ENCODE measurements around the gene CBX5. TPM values are rescaled to one million over a fixed set of nuclear protein-coding genes. Genes with fewer than 3 reads are reported as not detected.

CBX5 gene
- total and polyA plus RNA-seq, 9 of the 15 experiments (the other 6 are each of a cell fraction or from before 2014, with no cell fraction given), result 32.6 to 102 (median 59.2) TPM

- CTCF ChIA-PET (ENCODE audit: low intra/inter-chr PET ratio), result no interaction called here
- Histone ChIP-seq H2AFZ (ENCODE audit: low read depth, low read length) (no peak overlapping the region), H3K4me2 (ENCODE audit: insufficient read depth, low read length) (no peak overlapping the region), H3K4me3 (no peak overlapping the region), H4K20me1 (replicated peaks; ENCODE audit: control insufficient read depth, insufficient read depth, low read length) (no peaks in the 10 kb centered on the region), H3K27me3 (ENCODE audit: control insufficient read depth in 2 of 2, insufficient read depth in 2 of 2, low read length in 2 of 2) (no peaks in the 10 kb centered on the region; a peak in 1 of 5 replicates), H3K9me3 (replicated peaks; ENCODE audit: control insufficient read depth, insufficient read depth, low read depth, low read length) (no peaks in the 10 kb centered on the region), H3K36me3 (ENCODE audit: control insufficient read depth, insufficient read depth, low read length) (peaks cover 38% of the 10 kb centered on the region), H3K79me2 (ENCODE audit: control insufficient read depth, insufficient read depth, low read length) (peaks cover 14% of the 10 kb centered on the region), H3K4me1 (replicated peaks in 1 of 2; ENCODE audit: control insufficient read depth in 2 of 2, insufficient read depth in 2 of 2, low read length in 2 of 2) (peaks cover 10 to 18% of the 10 kb centered on the region in 2 experiments; a peak in 4 of 5 replicates), H3K9ac (ENCODE audit: insufficient read depth in 1 of 2, low read depth in 2 of 2, low read length in 2 of 2) (no peak overlapping the region), H3K9me1 (ENCODE audit: control insufficient read depth, insufficient read depth, low read length) (no peaks in the 10 kb centered on the region), H3K27ac (ENCODE audit: extremely low read depth, low read depth, low read length) (no peak overlapping the region)
- WGBS (ENCODE audit: insufficient coverage, low coverage, missing lambda C conversion rate), result 53% methylated on average over 1 of the region's 1 CpG
- intact Hi-C loops (cut with micrococcal nuclease), result no loop called here
- in situ Hi-C loops (cut with MboI), result no loop called here
- ATAC-seq (no peak), FAIRE-seq (no peak), DNase-seq (ENCODE audit: extremely low read depth in 1 of 4, low spot score in 3 of 4) (no peak)
- BruUV-seq (replicated peaks), result no TSS peak
- POLR2A ChIA-PET, result interaction anchor here (1.1 to 1.2 kb wide), 3 partner anchors 11 to 30 kb away, joined by 3 to 5 read pairs (median 5); no protein-coding TSS in a partner anchor
- no peak for TF ChIP-seq TCF15 (CRISPR knock-in tag; IDR thresholded peaks at IDR 0.05)
- no peak for TF ChIP-seq SREBF1 (IDR thresholded peaks at IDR 0.05; ENCODE audit: borderline replicate concordance, low read depth, low read length)
- TF ChIP-seq MAFF (IDR thresholded peaks at IDR 0.05; ENCODE audit: low read length), result no peak
- no peak for TF ChIP-seq ZNF316 (IDR thresholded peaks at IDR 0.05)
- TF ChIP-seq ZNF583 (CRISPR knock-in tag; IDR thresholded peaks at IDR 0.05), result no peak
- no peak for TF ChIP-seq EWSR1 (IDR thresholded peaks at IDR 0.05; ENCODE audit: borderline replicate concordance, low read depth, partially characterized antibody)
- TF ChIP-seq RBBP5 (IDR thresholded peaks at IDR 0.05; ENCODE audit: borderline replicate concordance, insufficient read depth, low read length, poor library complexity, severe bottlenecking), result no peak
- TF ChIP-seq POLR2AphosphoS5 (IDR thresholded peaks at IDR 0.05; ENCODE audit: control insufficient read depth, insufficient read depth, low read depth, low read length), result no peak
- no peak for TF ChIP-seq MGA (IDR thresholded peaks at IDR 0.05)
- no peak for TF ChIP-seq USF2 (CRISPR knock-in tag; IDR thresholded peaks at IDR 0.05)
Measured at GRCh38 chr12:54185919-54186318, 94.0 kb downstream of the CBX5 start.
